ENCODE results near the gene SLCO2B1. TPM values are rescaled to one million over a fixed set of nuclear protein-coding genes. Genes with fewer than 3 reads are reported as not detected.
A peak's percentile ranks its signal among the peaks of the same experiment; 100 is the strongest.

Gene SLCO2B1
- total RNA-seq, 1 experiment from 2014 or later = not detected

GRCh38 chr11:75241036-75241905 is 90.4 kb downstream of the SLCO2B1 start:
- no peak overlapping the region for H3K18ac ChIP-seq (ENCODE audit: insufficient read length, low read depth, low read length)
- peak; percentile 90 for DNase-seq
- Mint-ChIP-seq H3K4me1 (peaks cover 16 to 37% of the 10 kb centered on the region in 2 experiments), H3K27me3 (ENCODE audit: low read depth) (peaks cover 75% of the 10 kb centered on the region), H3K9me3 (no peaks in the 10 kb centered on the region), H3K27ac (no peak overlapping the region), H3K4me3 (peak overlapping the region; percentile 56 to 76), H3K36me3 (ENCODE audit: insufficient read depth in 1 of 3, low read depth in 3 of 3) (no peaks in the 10 kb centered on the region; a peak in 1 of 7 replicates)
- H3K79me2 ChIP-seq (ENCODE audit: insufficient read depth, low read length) = no peaks in the 10 kb centered on the region
- H2BK120ac ChIP-seq (ENCODE audit: low read depth, low read length, poor library complexity, severe bottlenecking) = no peak overlapping the region
- H4K5ac ChIP-seq (ENCODE audit: insufficient read length, low read depth, low read length) = no peak overlapping the region
- no peak overlapping the region for H3T11ph ChIP-seq (ENCODE audit: low read length)
- H4K91ac ChIP-seq (ENCODE audit: insufficient read length, low read depth, low read length) = no peak overlapping the region
- H4K20me1 ChIP-seq (ENCODE audit: control insufficient read depth, insufficient read depth, insufficient read length) = no peaks in the 10 kb centered on the region
- no peak overlapping the region for H2BK20ac ChIP-seq (ENCODE audit: low read depth, low read length, poor library complexity, severe bottlenecking)
- H2BK12ac ChIP-seq (ENCODE audit: insufficient read length, low read depth, low read length) = no peak overlapping the region
- TF ChIP-seq CTCF (conservative IDR thresholded peaks at IDR 0.05) = peak; percentile 77
- H3K56ac ChIP-seq (ENCODE audit: insufficient read length, low read depth, low read length) = no peak overlapping the region
- no peak overlapping the region for H2BK15ac ChIP-seq (ENCODE audit: low read depth, low read length)
- no peak overlapping the region for H3K9ac ChIP-seq (ENCODE audit: extremely low read depth, insufficient read length, low read length)
- no peaks in the 10 kb centered on the region for H3K79me1 ChIP-seq (ENCODE audit: insufficient read depth, low read depth, low read length, poor library complexity, severe bottlenecking)
- H3K23ac ChIP-seq (ENCODE audit: insufficient read length, low read depth, low read length) = no peak overlapping the region
- no peak overlapping the region for H2AK5ac ChIP-seq (ENCODE audit: insufficient read length, low read length)
- WGBS (ENCODE audit: extremely low coverage, insufficient read length, low lambda C conversion rate) = no CpG with 5 or more reads among the region's 140 CpGs
- peak overlapping the region; percentile 59 for H3K4me2 ChIP-seq (ENCODE audit: insufficient read depth, insufficient read length, low read length)
- no peak overlapping the region for H2BK5ac ChIP-seq (ENCODE audit: insufficient read length, low read length)
- no peak overlapping the region for H3K4ac ChIP-seq (ENCODE audit: low read depth, low read length)
- H3K14ac ChIP-seq (ENCODE audit: insufficient read depth, low read length) = peak overlapping the region; percentile 22; the same call in 1 of the 2 replicates
- H3K9me3 ChIP-seq (ENCODE audit: control insufficient read depth, low read depth, low read length) = no peaks in the 10 kb centered on the region
- no peak overlapping the region for H4K8ac ChIP-seq (replicated peaks; ENCODE audit: insufficient read length, low read depth, low read length)
- no peak overlapping the region for H3K27ac ChIP-seq (ENCODE audit: insufficient read length, low read depth, low read length)
- no peak overlapping the region for H2AFZ ChIP-seq (ENCODE audit: low read length)
- peaks cover 20% of the 10 kb centered on the region; the same call in 1 of the 2 replicates for H3K27me3 ChIP-seq (ENCODE audit: insufficient read depth, low read length)
- H3K4me1 ChIP-seq (ENCODE audit: insufficient read depth, low read length) = peaks cover 5% of the 10 kb centered on the region
- H3K23me2 ChIP-seq (ENCODE audit: insufficient read length, low read depth, low read length, poor library complexity, severe bottlenecking) = peaks cover 10% of the 10 kb centered on the region

Data from H9 (cell line).